Measurements from ENCODE around the gene PCTP.

PCTP gene

DNA sequence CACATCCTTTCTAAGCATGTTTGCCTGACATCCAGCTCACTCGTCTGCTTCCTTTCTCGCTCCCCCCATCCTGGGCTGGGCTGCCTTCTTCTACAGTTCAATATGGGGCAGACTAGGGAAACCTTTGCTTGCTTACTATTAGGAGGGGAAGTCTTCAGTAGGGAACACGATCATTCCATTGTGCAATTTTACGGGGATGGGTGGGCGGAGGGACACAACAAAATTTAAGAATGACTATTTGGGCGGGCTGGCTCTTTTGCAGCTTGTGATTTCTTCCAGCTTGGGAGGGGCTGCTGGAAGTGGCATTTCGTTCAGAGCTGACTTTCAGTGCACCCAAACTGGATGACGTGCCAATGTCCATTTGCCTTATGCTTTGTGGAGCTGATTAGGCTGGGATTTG, 25.4 kb downstream of the PCTP start:
- no peak for ATAC-seq (ENCODE audit: low read depth)
- Mint-ChIP-seq H3K27me3 (no peaks in the 10 kb centered on the region), H3K4me1 (no peaks in the 10 kb centered on the region), H3K4me3 (no peak overlapping the region), H3K36me3 (peaks cover 19% of the 10 kb centered on the region), H3K9me3 (no peaks in the 10 kb centered on the region), H3K27ac (no peak overlapping the region)
- no peak for DNase-seq (ENCODE audit: low spot score in 2 of 2)

DNA sequence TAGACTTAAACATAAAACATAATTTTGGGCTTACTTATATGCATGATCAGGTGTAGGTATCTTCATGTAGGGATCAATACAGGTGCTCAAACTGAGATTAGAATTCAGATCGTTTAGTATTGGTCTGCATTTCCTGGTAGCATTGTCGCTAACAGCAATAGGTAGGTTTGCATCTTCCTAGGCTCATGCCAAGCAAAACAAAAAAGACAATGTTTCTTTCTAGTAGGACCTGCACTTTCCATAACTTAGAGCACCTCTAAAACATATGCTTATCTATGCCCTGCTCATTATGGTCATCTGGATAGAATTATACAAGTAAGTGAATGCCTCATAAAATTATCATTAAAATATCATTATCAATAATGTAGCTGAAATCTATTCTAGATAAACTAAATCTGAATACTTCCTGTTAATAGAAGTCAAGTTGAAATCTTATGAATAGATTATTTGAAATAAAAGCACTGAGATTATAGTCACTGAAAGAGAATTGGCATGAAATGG, 26.7 kb downstream of the PCTP start:
- no peak for ATAC-seq (ENCODE audit: low read depth)
- H3K4me1 Mint-ChIP-seq, result no peaks in the 10 kb centered on the region

DNA sequence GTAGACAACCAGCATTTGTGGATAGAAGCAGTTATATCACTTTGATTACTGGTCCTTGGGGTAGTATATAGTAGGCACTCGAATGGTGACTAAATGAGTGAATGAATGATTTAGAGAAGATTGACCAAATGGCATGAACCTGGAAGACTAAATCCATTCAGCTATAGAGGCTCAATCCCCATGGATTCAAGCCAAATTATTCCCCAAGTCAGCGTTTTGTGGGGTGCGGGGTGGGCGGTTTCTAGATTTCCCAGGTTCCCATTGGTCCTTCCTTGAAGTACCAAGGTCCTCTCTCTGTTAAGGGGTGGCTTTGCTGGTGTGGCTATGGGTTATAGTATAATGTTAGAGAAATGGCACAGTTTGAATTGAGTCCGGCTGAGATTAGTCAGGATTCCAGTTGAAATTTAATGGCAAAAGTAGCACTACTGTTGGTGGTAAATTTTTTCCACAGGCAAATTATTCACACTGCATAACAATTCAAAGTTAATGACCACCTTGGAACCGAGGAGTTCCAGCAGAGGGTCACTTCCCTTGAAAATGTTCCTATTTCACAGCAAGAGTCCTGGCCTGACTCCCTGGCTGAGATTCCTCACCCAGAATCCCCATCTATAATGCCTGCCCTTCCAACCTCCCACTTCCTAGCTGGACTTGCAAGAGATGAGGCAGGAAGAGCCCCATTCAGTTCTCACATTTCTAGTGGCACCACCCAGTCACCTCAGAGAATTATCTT, 27.7 kb downstream of the PCTP start:
- Mint-ChIP-seq H3K4me3 (no peak overlapping the region), H3K36me3 (peaks cover 10% of the 10 kb centered on the region), H3K4me1 (no peaks in the 10 kb centered on the region), H3K27me3 (no peaks in the 10 kb centered on the region), H3K9me3 (no peaks in the 10 kb centered on the region), H3K27ac (no peak overlapping the region)
- DNase-seq (ENCODE audit: low spot score in 2 of 2) (no peak), ATAC-seq (ENCODE audit: low read depth) (no peak)

More for the DNA sequence above, 26.7 kb downstream of the PCTP start:
- Mint-ChIP-seq H3K4me3 (no peak overlapping the region), H3K9me3 (no peaks in the 10 kb centered on the region), H3K27ac (no peak overlapping the region), H3K27me3 (no peaks in the 10 kb centered on the region), H3K36me3 (peaks cover 13% of the 10 kb centered on the region)
- no peak for DNase-seq (ENCODE audit: low spot score in 2 of 2)

DNA sequence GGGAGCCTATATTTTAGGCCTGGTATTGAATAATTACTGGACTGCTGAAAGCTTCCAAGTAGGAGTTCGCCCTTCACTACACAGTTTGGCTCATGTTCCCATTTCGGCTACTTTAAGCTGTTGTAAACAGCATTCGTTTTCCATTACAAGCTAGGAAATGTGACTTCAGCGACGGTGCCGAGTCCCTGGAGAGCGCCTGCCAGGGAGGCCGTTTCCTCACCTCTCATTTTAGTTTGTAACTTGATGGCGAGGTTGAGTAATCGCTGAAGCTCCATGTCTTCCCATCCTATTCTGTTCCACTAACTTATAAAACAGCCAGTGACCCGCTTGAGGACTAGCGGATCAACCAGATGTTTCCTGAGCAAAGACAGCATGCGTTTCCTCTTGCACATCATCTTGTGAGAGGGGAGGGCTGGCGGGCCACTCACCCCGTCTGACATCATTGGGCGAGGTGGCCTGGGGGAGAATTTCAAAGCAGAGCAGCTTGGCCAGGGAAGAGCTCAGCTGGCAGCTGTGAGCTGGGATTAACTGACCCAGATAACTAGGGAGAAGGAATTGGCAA, 32.9 kb downstream of the PCTP start:
- DNase-seq (ENCODE audit: low spot score in 2 of 2), result no peak
- Mint-ChIP-seq H3K36me3 (peaks cover 2% of the 10 kb centered on the region), H3K4me3 (no peak overlapping the region), H3K4me1 (no peaks in the 10 kb centered on the region), H3K27ac (no peak overlapping the region), H3K27me3 (no peaks in the 10 kb centered on the region), H3K9me3 (no peaks in the 10 kb centered on the region)
- ATAC-seq (ENCODE audit: low read depth), result no peak

DNA sequence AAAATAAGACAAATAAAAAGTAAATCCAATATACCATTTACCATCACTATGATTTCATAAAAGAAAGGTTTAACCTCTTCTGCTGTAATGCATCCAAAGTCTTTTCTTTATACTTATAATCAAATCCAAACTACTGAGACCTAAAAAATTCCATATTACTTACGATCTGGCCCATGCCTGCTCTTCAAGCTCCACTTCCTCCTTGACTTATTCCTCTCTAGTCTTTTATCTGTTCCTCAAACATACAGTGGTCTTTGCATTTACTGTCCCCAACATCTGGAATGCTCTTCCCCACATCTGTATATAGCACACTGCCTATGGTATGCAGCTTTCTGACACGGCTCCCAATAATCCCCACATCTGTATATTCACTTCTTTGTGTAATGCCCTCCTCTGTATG, 33.8 kb downstream of the PCTP start:
- DNase-seq (ENCODE audit: low spot score in 2 of 2) (no peak), ATAC-seq (ENCODE audit: low read depth) (no peak)
- Mint-ChIP-seq H3K4me1 (no peaks in the 10 kb centered on the region), H3K9me3 (no peaks in the 10 kb centered on the region), H3K36me3 (peaks cover 2% of the 10 kb centered on the region), H3K27me3 (no peaks in the 10 kb centered on the region), H3K27ac (no peak overlapping the region), H3K4me3 (no peak overlapping the region)

DNA sequence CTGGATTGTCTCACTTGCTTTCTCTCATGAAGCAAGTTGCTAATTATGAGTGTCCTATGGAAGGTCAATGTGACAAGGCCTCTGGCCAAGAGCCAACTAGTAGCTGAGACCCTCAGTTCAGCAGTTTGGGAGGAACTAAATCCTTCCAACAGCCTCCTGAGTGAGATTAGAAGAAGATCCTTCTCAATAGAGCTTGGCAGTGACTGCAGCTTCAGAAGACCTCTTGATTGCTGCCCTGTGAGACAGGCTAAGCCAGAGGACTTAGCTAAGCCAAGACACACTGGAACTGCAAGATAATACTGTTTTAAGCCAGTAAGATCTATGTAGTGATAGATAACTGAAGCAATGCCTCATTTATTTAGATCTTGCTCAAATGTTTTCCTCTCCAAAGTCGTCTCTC, 34.3 kb downstream of the PCTP start:
- Mint-ChIP-seq H3K27me3 (no peaks in the 10 kb centered on the region), H3K36me3 (peaks cover 2% of the 10 kb centered on the region), H3K4me3 (no peak overlapping the region), H3K4me1 (no peaks in the 10 kb centered on the region), H3K27ac (no peak overlapping the region), H3K9me3 (no peaks in the 10 kb centered on the region)
- no peak for ATAC-seq (ENCODE audit: low read depth)
- no peak for DNase-seq (ENCODE audit: low spot score in 2 of 2)

DNA sequence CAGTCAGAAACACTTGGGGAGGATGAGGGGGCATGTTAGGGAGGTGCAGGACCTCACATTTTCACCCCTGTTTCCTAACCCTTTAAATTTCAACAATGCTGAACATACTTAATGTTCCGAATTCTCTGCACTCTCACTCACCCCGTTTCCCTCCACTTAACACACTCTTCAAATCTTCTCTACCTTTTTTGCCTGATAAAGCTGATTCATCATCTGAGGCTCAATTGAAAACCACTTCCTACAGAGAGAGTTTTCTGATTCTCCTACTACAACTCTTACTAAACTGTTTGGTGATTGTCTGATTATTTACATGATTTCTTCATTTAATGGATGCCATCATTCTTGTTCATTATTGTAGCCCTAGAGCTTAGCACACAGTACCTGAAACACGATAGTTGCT, 42.4 kb downstream of the PCTP start:
- Mint-ChIP-seq H3K27me3 (peaks cover 4% of the 10 kb centered on the region), H3K9me3 (no peaks in the 10 kb centered on the region), H3K36me3 (no peaks in the 10 kb centered on the region), H3K27ac (no peak overlapping the region), H3K4me1 (no peaks in the 10 kb centered on the region), H3K4me3 (no peak overlapping the region)
- DNase-seq (ENCODE audit: low spot score in 2 of 2) (no peak), ATAC-seq (ENCODE audit: low read depth) (no peak)

DNA sequence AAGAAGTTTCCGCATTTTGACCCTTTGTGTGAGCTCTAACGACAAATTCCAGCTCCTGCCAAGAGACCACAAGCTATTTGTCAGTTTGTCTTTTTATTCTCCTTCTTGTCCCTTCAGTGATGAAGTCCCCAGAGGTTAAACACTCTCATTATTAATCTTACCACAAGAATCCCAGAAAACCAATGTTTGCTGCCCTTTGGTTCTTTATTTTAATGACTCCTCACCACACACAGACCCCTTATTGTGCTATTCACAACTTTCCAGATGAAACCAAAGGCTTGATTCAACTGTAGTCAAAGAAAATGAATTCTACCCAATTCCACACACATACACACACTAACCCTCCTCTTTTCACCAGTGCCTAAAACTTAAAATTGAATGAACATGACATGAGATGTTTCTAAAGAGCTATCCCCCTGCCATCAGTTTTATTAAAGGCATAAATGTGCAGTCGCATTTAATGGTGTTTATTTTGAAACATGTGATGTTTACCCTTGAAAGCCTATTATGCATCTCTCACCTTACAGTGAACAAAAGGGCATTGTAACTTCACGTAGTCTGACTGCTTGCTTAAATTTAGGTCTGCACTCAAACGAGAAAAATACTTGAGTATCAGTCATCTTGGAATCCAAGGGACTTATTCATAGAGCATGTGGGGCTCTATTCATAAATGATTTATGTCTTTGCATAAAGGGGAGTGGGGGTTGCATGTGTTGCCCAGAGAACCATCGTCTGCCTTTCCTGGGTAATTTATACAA, 44.1 kb downstream of the PCTP start:
- Mint-ChIP-seq H3K27me3 (peaks cover 4% of the 10 kb centered on the region), H3K27ac (no peak overlapping the region)

DNA sequence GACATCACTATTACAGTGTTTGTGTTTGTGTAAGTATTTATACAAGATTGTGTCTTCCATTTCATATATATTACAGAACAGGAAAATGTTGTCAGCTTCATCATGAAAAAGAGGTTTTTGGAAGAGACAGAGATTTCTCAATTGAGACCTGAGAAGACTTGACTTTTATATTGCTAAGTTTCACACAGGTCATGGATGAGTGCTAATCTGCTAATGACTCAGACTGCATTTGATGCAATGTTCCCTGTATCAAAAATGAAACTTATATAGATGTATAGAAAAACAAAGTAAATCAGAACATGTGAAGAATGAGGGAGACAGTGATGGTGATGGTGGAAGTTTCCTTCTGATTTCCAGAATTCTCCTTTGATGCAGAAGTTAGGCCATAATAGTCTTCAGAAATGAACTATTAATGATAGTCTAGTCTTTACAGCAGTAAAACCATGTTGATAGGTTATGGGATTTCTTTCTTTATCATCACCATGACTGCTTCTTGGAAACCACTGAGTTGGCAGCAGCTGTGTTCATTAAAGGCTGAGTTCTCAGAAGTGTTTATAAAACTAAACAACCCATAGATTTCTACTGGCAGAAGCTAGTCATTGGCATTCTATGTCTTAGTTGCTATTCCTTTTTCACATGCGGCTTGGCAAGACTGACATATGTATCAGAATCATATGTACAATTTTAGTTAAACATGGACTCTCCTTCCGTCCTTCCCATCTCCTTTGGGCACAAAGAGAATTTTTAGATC, 56.1 kb downstream of the PCTP start:
- DNase-seq (ENCODE audit: low spot score in 2 of 2), result no peak
- no peak for ATAC-seq (ENCODE audit: low read depth)
- Mint-ChIP-seq H3K9me3 (peaks cover 4% of the 10 kb centered on the region), H3K4me1 (no peaks in the 10 kb centered on the region), H3K27me3 (peaks cover 2% of the 10 kb centered on the region), H3K27ac (no peak overlapping the region), H3K4me3 (no peak overlapping the region), H3K36me3 (no peaks in the 10 kb centered on the region)

More for the DNA sequence above, 44.1 kb downstream of the PCTP start:
- Mint-ChIP-seq H3K4me3 (no peak overlapping the region), H3K36me3 (no peaks in the 10 kb centered on the region), H3K9me3 (peaks cover 1% of the 10 kb centered on the region), H3K4me1 (no peaks in the 10 kb centered on the region)
- ATAC-seq (ENCODE audit: low read depth), result no peak
- no peak for DNase-seq (ENCODE audit: low spot score in 2 of 2)

DNA sequence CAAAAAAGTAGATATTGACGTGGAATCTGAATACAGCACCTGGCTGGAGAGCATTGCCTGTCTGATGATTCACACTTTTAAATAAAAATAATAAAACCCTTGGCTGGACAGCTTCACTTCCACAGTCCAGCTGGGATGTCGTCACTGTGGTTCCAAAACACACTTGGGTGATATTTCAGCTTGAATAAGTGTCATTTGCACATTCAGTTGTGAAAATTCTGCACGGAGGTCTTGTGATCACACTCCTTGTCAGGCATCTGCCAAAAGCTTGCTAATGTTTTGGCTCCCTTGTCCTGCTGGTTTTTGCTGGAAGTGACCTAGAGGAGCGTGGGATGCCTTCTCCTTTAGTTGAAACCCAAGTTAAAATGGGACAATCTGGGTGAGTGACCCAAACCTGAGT, 60.7 kb downstream of the PCTP start:
- DNase-seq (ENCODE audit: low spot score in 2 of 2), result no peak
- Mint-ChIP-seq H3K9me3 (no peaks in the 10 kb centered on the region), H3K36me3 (no peaks in the 10 kb centered on the region), H3K4me3 (no peak overlapping the region), H3K27ac (no peak overlapping the region), H3K4me1 (no peaks in the 10 kb centered on the region), H3K27me3 (peaks cover 9% of the 10 kb centered on the region)
- ATAC-seq (ENCODE audit: low read depth), result no peak

DNA sequence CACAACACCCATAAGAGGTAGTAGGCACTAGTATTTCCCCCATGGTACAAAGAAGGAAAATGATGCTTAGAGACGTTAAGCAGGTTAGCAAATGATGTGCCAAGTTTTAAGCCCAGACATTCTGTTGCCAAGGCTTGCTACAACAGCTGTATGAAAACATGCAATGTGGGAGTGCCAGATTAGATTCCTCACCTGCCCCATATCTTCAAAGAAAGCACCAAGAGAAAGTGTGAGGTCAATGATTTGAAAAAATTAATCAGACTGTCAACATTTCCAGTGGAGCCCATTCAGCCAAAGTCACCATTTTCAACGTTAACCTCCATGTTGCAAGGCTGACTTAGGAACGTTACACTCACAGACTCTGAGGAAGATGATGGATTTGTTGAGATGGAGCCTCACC, 61.5 kb downstream of the PCTP start:
- ATAC-seq (ENCODE audit: low read depth), result no peak

DNA sequence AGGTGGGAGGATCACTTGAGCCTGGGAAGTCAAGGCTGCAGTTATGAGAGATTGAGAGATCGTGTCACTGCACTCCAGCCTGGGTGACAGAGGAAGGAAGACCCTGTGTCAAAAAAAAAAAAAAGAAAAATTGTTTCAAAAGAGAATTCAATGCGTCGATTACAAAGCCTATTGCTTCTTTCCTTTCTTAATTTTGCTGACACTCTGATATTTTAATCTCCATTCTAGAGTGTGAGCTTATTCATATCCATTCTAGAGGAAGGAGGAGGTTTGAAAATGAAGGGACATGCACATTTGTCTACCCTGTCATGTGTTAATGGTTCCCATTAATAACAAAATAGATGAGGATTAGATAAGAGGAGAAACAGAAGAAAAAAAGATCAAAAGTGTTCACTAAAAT, 63.1 kb downstream of the PCTP start:
- Mint-ChIP-seq H3K4me3 (no peak overlapping the region), H3K27me3 (peaks cover 11% of the 10 kb centered on the region)

More for the DNA sequence above, 61.5 kb downstream of the PCTP start:
- no peak for DNase-seq (ENCODE audit: low spot score in 2 of 2)
- Mint-ChIP-seq H3K36me3 (no peaks in the 10 kb centered on the region), H3K4me3 (no peak overlapping the region), H3K4me1 (no peaks in the 10 kb centered on the region), H3K27me3 (peaks cover 9% of the 10 kb centered on the region), H3K9me3 (no peaks in the 10 kb centered on the region), H3K27ac (no peak overlapping the region)

DNA sequence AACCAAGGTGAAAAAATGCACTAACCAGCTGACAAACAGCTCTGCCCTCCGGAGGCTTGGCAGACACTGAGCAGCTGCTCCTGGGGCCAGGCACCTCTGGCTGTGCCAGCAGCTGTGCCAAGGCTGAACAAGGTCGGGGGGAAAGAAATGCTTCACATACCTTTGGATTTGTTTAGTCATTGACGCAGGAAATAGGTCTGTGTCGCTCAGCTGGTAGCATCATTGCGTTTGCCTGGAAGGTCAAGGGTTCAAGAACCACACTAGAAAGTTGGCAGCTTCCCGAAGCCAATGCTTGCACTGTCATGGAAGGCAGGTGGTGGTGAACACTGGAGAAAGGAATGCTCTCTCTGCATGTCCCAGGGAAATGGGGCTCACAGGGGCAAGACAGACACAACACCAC, 63.5 kb downstream of the PCTP start:
- no peak for DNase-seq (ENCODE audit: low spot score in 2 of 2)
- H3K4me1 Mint-ChIP-seq, result peaks cover 6% of the 10 kb centered on the region
- no peak for ATAC-seq (ENCODE audit: low read depth)
- H3K9me3 Mint-ChIP-seq, result peaks cover 2% of the 10 kb centered on the region
- H3K36me3 Mint-ChIP-seq, result no peaks in the 10 kb centered on the region
- H3K27me3 Mint-ChIP-seq, result peaks cover 11% of the 10 kb centered on the region
- no peak overlapping the region for H3K27ac Mint-ChIP-seq
- no peak overlapping the region for H3K4me3 Mint-ChIP-seq

More for the DNA sequence above, 63.1 kb downstream of the PCTP start:
- DNase-seq (ENCODE audit: low spot score in 2 of 2), result no peak
- peaks cover 6% of the 10 kb centered on the region for H3K4me1 Mint-ChIP-seq
- peaks cover 2% of the 10 kb centered on the region for H3K9me3 Mint-ChIP-seq
- no peaks in the 10 kb centered on the region for H3K36me3 Mint-ChIP-seq
- no peak overlapping the region for H3K27ac Mint-ChIP-seq
- ATAC-seq (ENCODE audit: low read depth), result no peak

Measured in memory B cell (primary cell).